Smooth muscle cell (in vitro differentiated cells): ENCODE data around the gene OXCT2. TPM values are rescaled to one million over a fixed set of nuclear protein-coding genes. Genes with fewer than 3 reads are reported as not detected.
"Not testable (repeated sequence)": the region's sequence is repeated elsewhere in the genome, so short reads cannot be mapped to it uniquely, and the experiment has no call there.

Experiments
- DNase-seq: peaks from one replicate; lab custom pipeline; 2025; ENCODE audit not compliant: unreplicated experiment; lab: John Stamatoyannopoulos, UW
- H2AFZ ChIP-seq: fragments of 200-600 bp; sonication (generic); 2 replicates; pipeline ENCODE4 v1.6.0; 2016; ENCODE audit warnings: antibody characterized with exemption, low read depth, mild to moderate bottlenecking
- H3F3A ChIP-seq: fragments of 200-600 bp; sonication (generic); 2 replicates; pipeline ENCODE4 v1.6.0; 2017; ENCODE audit warnings: antibody characterized with exemption, low read depth
- H3K27ac ChIP-seq: fragments of 200-600 bp; sonication (generic); 2 replicates; pipeline ENCODE4 v1.5.1; 2016; ENCODE audit warnings: low read depth, mild to moderate bottlenecking
- H3K27me3 ChIP-seq: fragments of 200-600 bp; sonication (generic); 2 replicates; pipeline ENCODE4 v1.6.1; 2016; ENCODE audit warnings: low read depth, mild to moderate bottlenecking
- H3K36me3 ChIP-seq: fragments of 200-600 bp; sonication (generic); 2 replicates; pipeline ENCODE4 v1.5.1; 2016; ENCODE audit warnings: low read depth
- H3K4me1 ChIP-seq: fragments of 200-600 bp; sonication (generic); 2 replicates; pipeline ENCODE4 v1.5.1; 2016; ENCODE audit warnings: low read depth
- H3K4me2 ChIP-seq: fragments of 200-600 bp; sonication (generic); 2 replicates; pipeline ENCODE4 v1.6.0; 2016; ENCODE audit warnings: mild to moderate bottlenecking
- H3K4me3 ChIP-seq: fragments of 200-600 bp; sonication (generic); 2 replicates; pipeline ENCODE4 v1.5.1; 2016; ENCODE audit warnings: mild to moderate bottlenecking
- H3K79me2 ChIP-seq: fragments of 200-600 bp; sonication (generic); 2 replicates; pipeline ENCODE4 v1.6.0; 2016; ENCODE audit warnings: low read depth, mild to moderate bottlenecking
- H3K9ac ChIP-seq: fragments of 200-600 bp; sonication (generic); 2 replicates; pipeline ENCODE4 v1.6.0; 2016; ENCODE audit warnings: low read depth
- H3K9me3 ChIP-seq: fragments of 200-600 bp; sonication (generic); replicated peaks from 2 replicates; pipeline ENCODE4 v1.5.1; 2016; ENCODE audit warnings: low read depth
- H4K20me1 ChIP-seq: fragments of 200-600 bp; sonication (generic); 2 replicates; pipeline ENCODE4 v1.6.0; 2016; ENCODE audit warnings: low read depth
- WGBS: methylation state at CpG from one replicate; pipeline ENCODE4 v1.1.7; 2016; ENCODE audit warnings: low lambda C conversion rate; 5-methylcytosine and 5-hydroxymethylcytosine counted together
- polyA plus RNA-seq: library from polyadenylated mRNA; unstranded; fragments of >200 nt; fragmentation: Nextera tagmentation; extraction: Ambion mirVana; gene quantifications from 2 replicates; pipeline ENCODE4 v1.2.1, GENCODE V29; 2016
- total RNA-seq: library from RNA; depleted of rRNA; stranded (reverse); fragments of >200 nt; gene quantifications from 2 replicates; pipeline ENCODE4 v1.2.3, GENCODE V29; 2014
- TF ChIP-seq, protein P1 (sequence below): fragments of 200-600 bp; sonication (generic); IDR thresholded peaks from 2 replicates; pipeline ENCODE4 v1.5.1; 2017; ENCODE audit warnings: borderline replicate concordance, mild to moderate bottlenecking, antibody characterized with exemption; ENCODE audit not compliant: insufficient read depth, poor library complexity, severe bottlenecking

OXCT2 gene
- total and polyA plus RNA-seq, 2 experiments from 2014 or later, result not detected

DNA sequence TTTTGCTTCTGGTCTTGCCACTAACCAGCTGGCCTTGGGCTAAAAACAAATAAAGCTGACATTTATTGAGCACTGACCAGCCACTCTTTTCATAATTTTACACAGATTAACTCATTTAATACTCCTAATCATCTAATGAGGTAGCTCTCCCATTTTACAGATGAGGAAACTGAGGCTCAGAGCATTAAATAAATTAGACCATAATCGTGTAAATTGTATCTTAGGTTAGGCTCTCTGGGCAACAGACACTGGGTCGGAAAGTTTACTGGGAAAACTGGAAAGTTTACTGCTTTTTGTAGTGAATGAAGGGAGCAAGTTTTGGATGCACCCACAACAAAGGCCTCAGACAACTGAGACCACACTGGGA is 10.2 kb upstream of the OXCT2 start:
- no peak overlapping the region for H2AFZ ChIP-seq
- no peak overlapping the region for H3K4me2 ChIP-seq
- H3K9me3 ChIP-seq, result no peaks in the 10 kb centered on the region
- DNase-seq, result no peak
- no peaks in the 10 kb centered on the region for H3F3A ChIP-seq
- H3K27me3 ChIP-seq, result peaks cover 34% of the 10 kb centered on the region
- no peak overlapping the region for H3K4me3 ChIP-seq
- no peak overlapping the region for H3K27ac ChIP-seq
- no peak overlapping the region for H3K9ac ChIP-seq
- H4K20me1 ChIP-seq, result no peaks in the 10 kb centered on the region
- H3K36me3 ChIP-seq, result no peaks in the 10 kb centered on the region
- TF ChIP-seq, protein P1, sequence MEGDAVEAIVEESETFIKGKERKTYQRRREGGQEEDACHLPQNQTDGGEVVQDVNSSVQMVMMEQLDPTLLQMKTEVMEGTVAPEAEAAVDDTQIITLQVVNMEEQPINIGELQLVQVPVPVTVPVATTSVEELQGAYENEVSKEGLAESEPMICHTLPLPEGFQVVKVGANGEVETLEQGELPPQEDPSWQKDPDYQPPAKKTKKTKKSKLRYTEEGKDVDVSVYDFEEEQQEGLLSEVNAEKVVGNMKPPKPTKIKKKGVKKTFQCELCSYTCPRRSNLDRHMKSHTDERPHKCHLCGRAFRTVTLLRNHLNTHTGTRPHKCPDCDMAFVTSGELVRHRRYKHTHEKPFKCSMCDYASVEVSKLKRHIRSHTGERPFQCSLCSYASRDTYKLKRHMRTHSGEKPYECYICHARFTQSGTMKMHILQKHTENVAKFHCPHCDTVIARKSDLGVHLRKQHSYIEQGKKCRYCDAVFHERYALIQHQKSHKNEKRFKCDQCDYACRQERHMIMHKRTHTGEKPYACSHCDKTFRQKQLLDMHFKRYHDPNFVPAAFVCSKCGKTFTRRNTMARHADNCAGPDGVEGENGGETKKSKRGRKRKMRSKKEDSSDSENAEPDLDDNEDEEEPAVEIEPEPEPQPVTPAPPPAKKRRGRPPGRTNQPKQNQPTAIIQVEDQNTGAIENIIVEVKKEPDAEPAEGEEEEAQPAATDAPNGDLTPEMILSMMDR, result no peak
- H3K79me2 ChIP-seq, result no peaks in the 10 kb centered on the region
- WGBS, result 81% methylated on average over 2 of the region's 2 CpGs
- H3K4me1 ChIP-seq, result no peaks in the 10 kb centered on the region

DNA sequence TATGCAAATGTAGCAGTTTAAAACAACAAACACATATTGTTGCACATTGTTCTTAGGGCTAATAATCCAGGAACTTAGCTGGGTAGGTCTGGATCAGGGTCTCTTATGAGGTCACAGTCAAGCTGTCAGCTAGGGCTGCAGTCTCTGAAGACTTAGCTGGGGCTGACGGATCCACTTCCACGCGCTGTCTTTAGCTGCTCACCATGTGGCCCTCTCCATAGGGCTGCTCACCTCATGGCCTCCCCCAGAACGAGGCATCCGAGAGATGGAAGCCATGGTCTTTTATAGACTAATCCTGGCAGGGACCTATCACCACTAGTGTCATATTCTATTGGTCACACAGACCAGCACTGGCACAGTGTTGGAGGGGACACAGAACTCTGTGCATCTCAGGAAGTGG is 8.7 kb upstream of the OXCT2 start:
- H3K9me3 ChIP-seq, result no peaks in the 10 kb centered on the region
- H3K4me3 ChIP-seq, result no peak overlapping the region
- no peaks in the 10 kb centered on the region for H3K4me1 ChIP-seq
- no peak for DNase-seq
- no peak overlapping the region for H3K27ac ChIP-seq
- TF ChIP-seq, protein P1, result no peak
- H3K4me2 ChIP-seq, result no peak overlapping the region
- H3K36me3 ChIP-seq, result no peaks in the 10 kb centered on the region
- no peaks in the 10 kb centered on the region for H4K20me1 ChIP-seq
- no peaks in the 10 kb centered on the region for H3F3A ChIP-seq
- WGBS, result 94% methylated on average over 5 of the region's 5 CpGs
- H3K9ac ChIP-seq, result no peak overlapping the region
- H3K27me3 ChIP-seq, result peaks cover 26% of the 10 kb centered on the region
- no peak overlapping the region for H2AFZ ChIP-seq
- H3K79me2 ChIP-seq, result no peaks in the 10 kb centered on the region

DNA sequence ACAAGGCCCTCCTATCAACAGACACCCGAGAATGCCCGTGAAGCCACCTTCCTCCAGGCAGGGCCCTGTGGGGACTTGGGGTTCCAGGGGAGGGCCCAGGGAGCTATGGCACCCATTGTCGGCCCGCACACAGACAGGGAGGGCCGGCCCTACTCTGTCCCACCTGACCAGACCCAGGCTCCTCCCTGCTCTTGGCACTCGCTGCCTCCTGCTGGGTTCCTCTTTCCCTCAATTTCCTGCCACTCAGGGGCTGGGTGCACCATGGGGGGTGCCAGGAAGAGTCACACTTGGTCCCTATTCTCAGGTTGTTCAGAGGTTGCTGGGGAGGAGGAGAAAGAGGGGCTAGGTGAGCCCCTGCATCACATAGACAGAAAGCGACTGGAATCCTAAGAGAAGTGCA is 8.0 kb upstream of the OXCT2 start:
- Histone ChIP-seq H3K36me3 (no peaks in the 10 kb centered on the region), H4K20me1 (no peaks in the 10 kb centered on the region), H2AFZ (no peak overlapping the region), H3K27me3 (peaks cover 26% of the 10 kb centered on the region), H3K9me3 (no peaks in the 10 kb centered on the region), H3K9ac (no peak overlapping the region), H3F3A (no peaks in the 10 kb centered on the region), H3K4me1 (no peaks in the 10 kb centered on the region), H3K27ac (no peak overlapping the region), H3K79me2 (no peaks in the 10 kb centered on the region), H3K4me3 (no peak overlapping the region), H3K4me2 (no peak overlapping the region)
- DNase-seq, result no peak
- TF ChIP-seq, protein P1, result no peak
- WGBS, result 87% methylated on average over 7 of the region's 7 CpGs

DNA sequence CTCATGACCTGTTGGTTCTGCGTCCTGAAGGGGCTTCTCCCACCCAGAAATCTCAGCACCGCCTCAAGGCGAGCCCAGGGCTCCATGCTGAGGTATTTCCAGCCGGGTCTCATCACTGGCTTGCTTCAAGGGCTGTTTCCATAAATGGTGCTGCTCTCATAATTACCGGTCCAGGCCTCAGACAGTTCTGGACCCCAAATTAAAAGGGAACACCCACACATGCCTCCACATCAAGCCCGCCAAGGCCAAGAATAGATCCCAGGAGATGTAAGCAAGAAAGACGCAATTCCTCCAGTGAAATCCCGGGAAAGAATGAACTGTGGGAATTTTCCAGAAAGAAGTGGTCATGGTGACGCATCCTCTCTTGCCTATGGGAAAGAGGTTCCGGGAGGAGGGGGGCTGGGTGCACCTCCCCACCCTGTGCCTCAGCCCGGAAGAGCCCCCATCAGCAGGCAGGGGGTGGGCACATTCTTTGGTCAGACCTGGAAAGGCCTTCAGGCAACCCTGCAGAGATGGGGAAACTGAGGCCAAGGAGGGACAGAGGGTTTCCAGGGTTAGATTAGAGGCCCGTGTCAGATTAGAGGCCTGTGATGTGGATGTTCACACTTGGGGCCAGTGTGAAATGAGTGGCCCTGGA is 7.4 kb upstream of the OXCT2 start:
- WGBS, result 87% methylated on average over 12 of the region's 12 CpGs
- H3K36me3 ChIP-seq, H3K9ac ChIP-seq, H3K9me3 ChIP-seq, H3F3A ChIP-seq, H4K20me1 ChIP-seq, DNase-seq, H3K4me1 ChIP-seq, H3K27ac ChIP-seq, H3K79me2 ChIP-seq, H3K4me2 ChIP-seq, H3K4me3 ChIP-seq, H2AFZ ChIP-seq: not testable (repeated sequence)
- peaks cover 21% of the 10 kb centered on the region for H3K27me3 ChIP-seq

DNA sequence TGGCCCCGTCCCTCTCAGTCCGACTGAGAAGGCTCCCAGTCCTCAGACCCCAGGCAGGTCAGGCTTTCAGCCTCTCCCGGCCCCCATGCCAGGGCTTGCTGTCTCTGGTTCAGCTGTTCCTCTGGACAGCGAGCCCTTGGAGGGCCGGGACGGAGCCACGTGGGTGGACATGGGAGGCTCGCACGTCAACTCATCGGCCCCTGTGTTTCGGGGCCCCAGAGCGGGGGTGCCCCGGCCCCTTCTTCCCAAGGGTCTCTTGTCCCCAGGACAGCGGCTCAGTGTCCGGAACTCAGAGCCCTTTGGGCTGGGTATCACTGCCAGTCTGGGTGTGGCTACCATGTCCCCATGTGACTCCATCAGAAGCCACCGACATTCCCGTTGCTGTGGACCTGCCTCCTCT is 6.7 kb upstream of the OXCT2 start:
- not testable (repeated sequence) for H3K9me3 ChIP-seq, H3K79me2 ChIP-seq, H3K9ac ChIP-seq, H3K4me2 ChIP-seq, H3K4me3 ChIP-seq, H3K36me3 ChIP-seq, H4K20me1 ChIP-seq, H2AFZ ChIP-seq, H3K27ac ChIP-seq, H3K4me1 ChIP-seq, H3F3A ChIP-seq, DNase-seq
- 97% methylated on average over 13 of the region's 17 CpGs for WGBS
- H3K27me3 ChIP-seq, result peaks cover 14% of the 10 kb centered on the region
